ENCODE results near the gene MTFMT. TPM values are rescaled to one million over a fixed set of nuclear protein-coding genes. Genes with fewer than 3 reads are reported as not detected.

MTFMT gene
- total and polyA plus RNA-seq, 4 donors: 6.8 to 14.7 (median 8.4) TPM

GRCh38 chr15:65027593-65027992 is 1.8 kb downstream of the MTFMT start:
- Histone ChIP-seq H3K27ac (ENCODE audit: low read depth in 1 of 2, low read length in 2 of 2) (no peak overlapping the region), H3K4me3 (ENCODE audit: low read depth in 1 of 3, low read length in 3 of 3) (no peak overlapping the region), H3K27me3 (ENCODE audit: control insufficient read depth in 4 of 4, insufficient read depth in 4 of 4, low read length in 3 of 4) (no peaks in the 10 kb centered on the region), H3K9me3 (ENCODE audit: control insufficient read depth in 4 of 4, low read length in 3 of 4) (no peaks in the 10 kb centered on the region), H3K9ac (ENCODE audit: low read depth in 1 of 2, low read length in 2 of 2) (no peak overlapping the region), H3K4me1 (ENCODE audit: control insufficient read depth in 4 of 4, insufficient read depth in 4 of 4, low read length in 3 of 4) (peaks cover 3 to 16% (median 12%) of the 10 kb centered on the region in 4 donors), H3K36me3 (ENCODE audit: control insufficient read depth in 4 of 4, insufficient read depth in 3 of 4, low read depth in 1 of 4, low read length in 3 of 4) (peaks cover 2 to 22% (median 9%) of the 10 kb centered on the region in 4 donors)
- no peak for DNase-seq (ENCODE audit: low spot score)
- WGBS: 88% methylated on average over 1 of the region's 1 CpG
- no peak for TF ChIP-seq YY1 (IDR thresholded peaks at IDR 0.05)
- no peak for TF ChIP-seq EGR1 (IDR thresholded peaks at IDR 0.05; ENCODE audit: low read depth in 2 of 2)
- no peak for TF ChIP-seq ZBTB33 (IDR thresholded peaks at IDR 0.05)
- TF ChIP-seq HNF4A (conservative IDR thresholded peaks at IDR 0.05): no peak
- TF ChIP-seq NR2F2 (IDR thresholded peaks at IDR 0.05): no peak
- TF ChIP-seq FOXA1 (IDR thresholded peaks at IDR 0.05): no peak
- no peak for TF ChIP-seq JUND (IDR thresholded peaks at IDR 0.05)
- no peak for TF ChIP-seq HNF4G (IDR thresholded peaks at IDR 0.05)
- no peak for TF ChIP-seq ATF3 (IDR thresholded peaks at IDR 0.05)
- no peak for TF ChIP-seq RAD21 (IDR thresholded peaks at IDR 0.05)
- no peak for TF ChIP-seq CTCF (IDR thresholded peaks at IDR 0.05; ENCODE audit: low read depth, low read length, missing input control)
- no peak for TF ChIP-seq FOXA2 (IDR thresholded peaks at IDR 0.05)

- DNase-seq (ENCODE audit: low spot score): no peak
- Histone ChIP-seq H3K36me3 (ENCODE audit: control insufficient read depth in 4 of 4, insufficient read depth in 3 of 4, low read depth in 1 of 4, low read length in 3 of 4) (peaks cover 2 to 22% (median 9%) of the 10 kb centered on the region in 4 donors), H3K27ac (ENCODE audit: low read depth in 1 of 2, low read length in 2 of 2) (no peak overlapping the region), H3K27me3 (ENCODE audit: control insufficient read depth in 4 of 4, insufficient read depth in 4 of 4, low read length in 3 of 4) (no peaks in the 10 kb centered on the region), H3K9me3 (ENCODE audit: control insufficient read depth in 4 of 4, low read length in 3 of 4) (no peaks in the 10 kb centered on the region), H3K4me3 (ENCODE audit: low read depth in 1 of 3, low read length in 3 of 3) (no peak overlapping the region), H3K9ac (ENCODE audit: low read depth in 1 of 2, low read length in 2 of 2) (no peak overlapping the region), H3K4me1 (ENCODE audit: control insufficient read depth in 4 of 4, insufficient read depth in 4 of 4, low read length in 3 of 4) (peaks cover 3 to 14% (median 10%) of the 10 kb centered on the region in 4 donors)
- 94% methylated on average over 6 of the region's 6 CpGs for WGBS
- TF ChIP-seq HNF4G (IDR thresholded peaks at IDR 0.05) (no peak), ATF3 (IDR thresholded peaks at IDR 0.05) (no peak), SP1 (IDR thresholded peaks at IDR 0.05) (no peak), TAF1 (conservative IDR thresholded peaks at IDR 0.05) (no peak), REST (IDR thresholded peaks at IDR 0.05) (no peak), EGR1 (IDR thresholded peaks at IDR 0.05; ENCODE audit: low read depth in 2 of 2) (no peak), RXRA (IDR thresholded peaks at IDR 0.05) (no peak), MAX (IDR thresholded peaks at IDR 0.05) (no peak), NR2F2 (IDR thresholded peaks at IDR 0.05) (no peak), GABPA (IDR thresholded peaks at IDR 0.05 in 1 of 2, conservative IDR thresholded peaks at IDR 0.05 in 1 of 2) (no peak), FOXA1 (IDR thresholded peaks at IDR 0.05) (no peak), CTCF (IDR thresholded peaks at IDR 0.05; ENCODE audit: low read depth, low read length, missing input control) (no peak), JUND (IDR thresholded peaks at IDR 0.05) (no peak), ZBTB33 (IDR thresholded peaks at IDR 0.05) (no peak), RAD21 (IDR thresholded peaks at IDR 0.05) (no peak), HNF4A (conservative IDR thresholded peaks at IDR 0.05) (no peak), YY1 (IDR thresholded peaks at IDR 0.05) (no peak), FOXA2 (IDR thresholded peaks at IDR 0.05) (no peak)
Measured at GRCh38 chr15:65026756-65027155, 2.7 kb downstream of the MTFMT start.
